Stomach (tissue), 9 donors: Measurements from ENCODE around the gene MOB2. TPM values are rescaled to one million over a fixed set of nuclear protein-coding genes. Genes with fewer than 3 reads are reported as not detected.
A peak's percentile ranks its signal among the peaks of the same experiment; 100 is the strongest.

ENCODE experiments used
- DNase-seq, 2 donors: peaks; one replicate each; pipeline versions ENCODE4 v3.0.0 to v3.0.0-alpha.2; 2013 to 2019
- H3K27ac ChIP-seq, 5 donors: fragments of 200-600 bp in 4 of 5; sonication (generic) in 4 of 5; one replicate each; pipeline ENCODE4 v1.5.1; 2013 to 2019; ENCODE audit warnings: mild to moderate bottlenecking in 1 of 5, moderate library complexity in 1 of 5
- H3K27me3 ChIP-seq, 3 donors: fragments of 200-600 bp; sonication (generic); one replicate each; pipeline ENCODE4 v1.5.1; 2017 to 2019; ENCODE audit warnings: mixed run types in 1 of 3
- H3K36me3 ChIP-seq, 4 donors: fragments of 200-600 bp; sonication (generic); 1 replicate in 3 of 4; 2 replicates in 1 of 4; pipeline ENCODE4 v1.5.1; 2016 to 2019
- H3K4me1 ChIP-seq, 4 donors: fragments of 200-600 bp; sonication (generic); one replicate each; pipeline ENCODE4 v1.5.1; 2016 to 2019
- H3K4me3 ChIP-seq, 4 donors: fragments of 200-600 bp; sonication (generic) in 3 of 4; one replicate each; pipeline ENCODE4 v1.5.1; 2016 to 2019; ENCODE audit warnings: mild to moderate bottlenecking in 1 of 4
- H3K9me3 ChIP-seq, 4 donors: fragments of 200-600 bp; sonication (generic); one replicate each; pipeline ENCODE4 v1.5.1; 2016 to 2019
- CTCF ChIP-seq, 7 experiments: fragments of 450-650 bp in 4 of 7; fragments of 200-600 bp in 3 of 7; sonication (generic) in 3 of 7; IDR thresholded peaks; one replicate each; pipeline ENCODE4 v1.5.1; 2016 to 2019; ENCODE audit warnings: antibody characterized with exemption in 7 of 7, control low read depth in 2 of 7, mild to moderate bottlenecking in 1 of 7
- EP300 ChIP-seq: sonication (generic); formaldehyde crosslinking; IDR thresholded peaks from one replicate; pipeline ENCODE4 v1.6.1; 2017; ENCODE audit warnings: antibody characterized with exemption
- POLR2A ChIP-seq, 4 donors: fragments of 450-650 bp; IDR thresholded peaks; one replicate each; pipeline ENCODE4 v1.6.1; 2016; ENCODE audit warnings: antibody characterized with exemption in 4 of 4, control low read depth in 2 of 4, mild to moderate bottlenecking in 1 of 4, moderate library complexity in 1 of 4
- POLR2AphosphoS5 ChIP-seq, 3 donors: sonication (generic); formaldehyde crosslinking; IDR thresholded peaks; one replicate each; pipeline ENCODE4 v1.6.1; 2016; ENCODE audit warnings: antibody characterized with exemption in 3 of 3
- WGBS, 5 donors: extraction: QIAGEN DNeasy Blood & Tissue Kit in 3 of 5; methylation state at CpG; one replicate each; pipeline versions ENCODE4 v1.1.5 to v1.1.7; 2013 to 2018; 5-methylcytosine and 5-hydroxymethylcytosine counted together
- intact Hi-C: fragments of 100-400 bp; cut with DNase I; formaldehyde crosslinking; loops from one replicate; pipeline ENCODE4 v1.15.1; 2023; ENCODE audit warnings: low total_unique reads
- polyA plus RNA-seq, 3 donors: library from polyadenylated mRNA; stranded (reverse); fragments of 200-250 nt; gene quantifications; one replicate each; pipeline ENCODE4 v1.2.3, GENCODE V29; 2013
- total RNA-seq, 5 donors: library from RNA; depleted of rRNA; stranded (reverse); fragments of >200 nt; gene quantifications; one replicate each; pipeline versions ENCODE4 v1.1.0 to v1.2.3, GENCODE V29; 2014 to 2016
- donor health status: healthy with polysubstance abuse.
- donor health status: Bipolar disorder and iron deficiency.
- donor health status: healthy.

MOB2 gene
- total and polyA plus RNA-seq, 8 donors: 11.3 to 46.3 (median 27.3) TPM

- Histone ChIP-seq H3K27me3 (no peaks in the 10 kb centered on the region), H3K4me3 (no peak overlapping the region), H3K9me3 (no peaks in the 10 kb centered on the region), H3K27ac (peak overlapping the region in 3 of 5 donors; percentile 83 to 84 (median 84)), H3K4me1 (peaks cover 37 to 69% (median 51%) of the 10 kb centered on the region in 4 donors), H3K36me3 (peaks cover 31 to 68% (median 61%) of the 10 kb centered on the region in 4 donors)
- DNase-seq: no peak
- intact Hi-C loops: no loop called here
- 79 to 92% (median 83%) methylated on average over 12 to 13 of the region's 13 CpGs for WGBS, 5 donors
- TF ChIP-seq POLR2AphosphoS5 (IDR thresholded peaks at IDR 0.05) (no peak), POLR2A (IDR thresholded peaks at IDR 0.05) (no peak), EP300 (no peak), CTCF (IDR thresholded peaks at IDR 0.05) (no peak)
Observed at GRCh38 chr11:1480191-1480554, 6.4 kb downstream of the MOB2 start.

- no peak for DNase-seq
- H3K27me3 ChIP-seq: no peaks in the 10 kb centered on the region
- peaks cover 33 to 64% (median 47%) of the 10 kb centered on the region in 4 donors for H3K4me1 ChIP-seq
- H3K9me3 ChIP-seq: no peaks in the 10 kb centered on the region
- intact Hi-C loops: no loop called here
- peak overlapping the region in 2 of 5 donors; percentile 84 for H3K27ac ChIP-seq
- H3K4me3 ChIP-seq: no peak overlapping the region
- H3K36me3 ChIP-seq: peaks cover 31 to 73% (median 65%) of the 10 kb centered on the region in 4 donors
- TF ChIP-seq EP300: no peak
- TF ChIP-seq CTCF (IDR thresholded peaks at IDR 0.05): no peak
- no peak for TF ChIP-seq POLR2A (IDR thresholded peaks at IDR 0.05)
- TF ChIP-seq POLR2AphosphoS5 (IDR thresholded peaks at IDR 0.05): no peak
- WGBS, 5 donors: 93 to 97% (median 96%) methylated on average over 4 to 12 of the region's 12 CpGs
Observed at GRCh38 chr11:1479678-1480118, 6.9 kb downstream of the MOB2 start.

GRCh38 chr11:1479006-1479677 is 7.4 kb downstream of the MOB2 start:
- H3K27ac ChIP-seq: peak overlapping the region in 2 of 5 donors; percentile 8 to 84
- H3K9me3 ChIP-seq: no peaks in the 10 kb centered on the region
- peaks cover 31 to 78% (median 71%) of the 10 kb centered on the region in 4 donors for H3K36me3 ChIP-seq
- intact Hi-C loops: no loop called here
- no peak overlapping the region for H3K4me3 ChIP-seq
- WGBS, 5 donors: 74 to 96% (median 79%) methylated on average over 3 to 9 of the region's 9 CpGs
- no peak for DNase-seq
- H3K4me1 ChIP-seq: peaks cover 28 to 59% (median 42%) of the 10 kb centered on the region in 4 donors
- no peaks in the 10 kb centered on the region for H3K27me3 ChIP-seq
- TF ChIP-seq POLR2A (IDR thresholded peaks at IDR 0.05): no peak
- no peak for TF ChIP-seq POLR2AphosphoS5 (IDR thresholded peaks at IDR 0.05)
- no peak for TF ChIP-seq CTCF (IDR thresholded peaks at IDR 0.05)
- TF ChIP-seq EP300: no peak

DNA sequence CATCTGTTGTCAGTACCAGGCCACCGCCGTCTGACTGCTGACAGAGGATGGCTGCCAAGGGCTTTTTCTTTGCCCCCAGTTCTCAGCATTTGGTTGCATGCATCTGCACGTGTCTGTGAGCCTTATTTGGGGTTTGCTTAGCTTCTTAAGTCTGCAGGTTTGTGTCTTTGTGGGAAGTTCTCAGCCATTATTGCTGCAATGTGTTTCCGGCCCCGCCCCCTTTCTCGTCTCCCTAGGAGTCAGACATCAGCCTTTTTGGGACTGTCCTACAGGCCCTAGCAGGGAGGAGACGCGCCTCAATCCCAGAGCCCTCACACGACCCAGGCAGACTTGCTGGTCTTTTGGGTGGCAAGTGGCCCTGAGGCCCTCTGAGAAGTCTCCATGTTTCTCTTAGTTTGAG is 8.0 kb downstream of the MOB2 start:
- Histone ChIP-seq H3K27me3 (no peaks in the 10 kb centered on the region), H3K4me1 (peaks cover 26 to 53% (median 36%) of the 10 kb centered on the region in 4 donors), H3K9me3 (no peaks in the 10 kb centered on the region), H3K27ac (peak overlapping the region in 1 of 5 donors; percentile 84), H3K4me3 (no peak overlapping the region), H3K36me3 (peaks cover 35 to 84% (median 77%) of the 10 kb centered on the region in 4 donors)
- WGBS, 5 donors: 72 to 87% (median 75%) methylated on average over 8 to 9 of the region's 9 CpGs
- intact Hi-C loops: no loop called here
- DNase-seq: no peak
- TF ChIP-seq CTCF (IDR thresholded peaks at IDR 0.05) (no peak), POLR2A (IDR thresholded peaks at IDR 0.05) (no peak), POLR2AphosphoS5 (IDR thresholded peaks at IDR 0.05) (no peak), EP300 (no peak)
